ENCODE data around the gene SNTA1. TPM values are rescaled to one million over a fixed set of nuclear protein-coding genes. Genes with fewer than 3 reads are reported as not detected.

The SNTA1 gene
- total and polyA plus RNA-seq, 7 donors: 36.6 to 196 (median 139) TPM

DNA sequence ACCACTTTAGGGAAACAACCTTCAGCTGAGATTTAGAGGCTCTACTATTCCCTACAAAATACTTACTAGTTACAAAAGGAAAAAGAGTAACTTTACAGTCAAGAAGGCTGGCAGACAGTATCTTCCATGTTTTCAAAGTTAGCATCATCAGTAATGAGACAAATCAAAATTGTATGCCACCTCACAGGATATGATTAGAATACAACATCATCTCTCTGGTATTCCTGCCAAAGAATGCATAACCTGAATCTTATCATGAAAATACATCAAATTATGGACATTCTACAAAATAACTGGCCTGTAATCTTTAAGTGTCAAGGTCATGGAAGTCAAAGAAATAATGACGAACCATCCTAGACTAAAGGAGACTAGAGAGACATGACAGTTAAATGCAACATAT, 80.7 kb downstream of the SNTA1 start:
- intact Hi-C loops (cut with DNase I): no loop called here
- DNase-seq (no peak), ATAC-seq (no peak)
- Histone ChIP-seq H3K27me3 (ENCODE audit: insufficient read depth in 3 of 3, low read length in 2 of 3) (no peaks in the 10 kb centered on the region), H3K36me3 (ENCODE audit: insufficient read depth in 1 of 2, low read depth in 1 of 2) (peaks cover 9 to 98% of the 10 kb centered on the region in 2 donors), H3K4me1 (no peaks in the 10 kb centered on the region), H3K9me3 (no peaks in the 10 kb centered on the region), H3K27ac (no peak overlapping the region), H3K4me3 (no peak overlapping the region)
- TF ChIP-seq, protein P1, sequence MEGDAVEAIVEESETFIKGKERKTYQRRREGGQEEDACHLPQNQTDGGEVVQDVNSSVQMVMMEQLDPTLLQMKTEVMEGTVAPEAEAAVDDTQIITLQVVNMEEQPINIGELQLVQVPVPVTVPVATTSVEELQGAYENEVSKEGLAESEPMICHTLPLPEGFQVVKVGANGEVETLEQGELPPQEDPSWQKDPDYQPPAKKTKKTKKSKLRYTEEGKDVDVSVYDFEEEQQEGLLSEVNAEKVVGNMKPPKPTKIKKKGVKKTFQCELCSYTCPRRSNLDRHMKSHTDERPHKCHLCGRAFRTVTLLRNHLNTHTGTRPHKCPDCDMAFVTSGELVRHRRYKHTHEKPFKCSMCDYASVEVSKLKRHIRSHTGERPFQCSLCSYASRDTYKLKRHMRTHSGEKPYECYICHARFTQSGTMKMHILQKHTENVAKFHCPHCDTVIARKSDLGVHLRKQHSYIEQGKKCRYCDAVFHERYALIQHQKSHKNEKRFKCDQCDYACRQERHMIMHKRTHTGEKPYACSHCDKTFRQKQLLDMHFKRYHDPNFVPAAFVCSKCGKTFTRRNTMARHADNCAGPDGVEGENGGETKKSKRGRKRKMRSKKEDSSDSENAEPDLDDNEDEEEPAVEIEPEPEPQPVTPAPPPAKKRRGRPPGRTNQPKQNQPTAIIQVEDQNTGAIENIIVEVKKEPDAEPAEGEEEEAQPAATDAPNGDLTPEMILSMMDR (IDR thresholded peaks at IDR 0.05): no peak
- 76 to 85% (median 77%) methylated on average over 1 of the region's 1 CpG for WGBS, 3 donors

- peaks cover 6 to 91% of the 10 kb centered on the region in 2 donors for H3K36me3 ChIP-seq (ENCODE audit: insufficient read depth in 1 of 2, low read depth in 1 of 2)
- TF ChIP-seq, protein P1 (IDR thresholded peaks at IDR 0.05): no peak
- no peak overlapping the region for H3K4me3 ChIP-seq
- no peak for DNase-seq
- 89 to 93% (median 93%) methylated on average over 8 of the region's 8 CpGs for WGBS, 3 donors
- H3K27me3 ChIP-seq (ENCODE audit: insufficient read depth in 3 of 3, low read length in 2 of 3): no peaks in the 10 kb centered on the region
- intact Hi-C loops (cut with DNase I): no loop called here
- H3K9me3 ChIP-seq: no peaks in the 10 kb centered on the region
- H3K4me1 ChIP-seq: no peaks in the 10 kb centered on the region
- no peak overlapping the region for H3K27ac ChIP-seq
- no peak for ATAC-seq
Measured at GRCh38 chr20:33359399-33360261, 83.9 kb downstream of the SNTA1 start.

Other genes starting within 250 kb of the SNTA1 start
- gene BPIFA3, start 226.4 kb downstream of the SNTA1 start, total RNA-seq: not detected
- gene BPIFA3, start 226.4 kb downstream of the SNTA1 start, polyA plus RNA-seq: not detected
- not detected for gene BPIFA1, start 207.8 kb downstream of the SNTA1 start, total RNA-seq
- gene BPIFA1, start 207.8 kb downstream of the SNTA1 start, polyA plus RNA-seq: not detected
- not detected for gene BPIFB1, start 160.5 kb downstream of the SNTA1 start, total RNA-seq
- gene BPIFB1, start 160.5 kb downstream of the SNTA1 start, polyA plus RNA-seq: under 1 TPM in 1 of 3 donors, not detected in 2; 0.04 TPM
- gene CDK5RAP1, start 42.2 kb downstream of the SNTA1 start, total RNA-seq: 10 to 100 TPM; 14.7 to 28.4 (median 22.8) TPM
- 10 to 100 TPM; 25.8 to 43.3 (median 26.2) TPM for gene CDK5RAP1, start 42.2 kb downstream of the SNTA1 start, polyA plus RNA-seq
- gene CBFA2T2, start 46.3 kb upstream of the SNTA1 start, total RNA-seq: 1 to 10 TPM; 7.0 to 9.3 (median 7.7) TPM
- gene CBFA2T2, start 46.3 kb upstream of the SNTA1 start, polyA plus RNA-seq: 1 to 10 TPM; 3.8 to 6.6 (median 3.9) TPM
- not detected for gene C20orf144, start 218.6 kb upstream of the SNTA1 start, total RNA-seq
- gene C20orf144, start 218.6 kb upstream of the SNTA1 start, polyA plus RNA-seq: under 1 TPM in 2 of 3 donors, not detected in 1; 0.05 to 0.08 TPM
- gene ACTL10, start 223.2 kb upstream of the SNTA1 start, total RNA-seq: under 1 TPM in 3 of 4 donors, not detected in 1; 0.27 to 0.42 (median 0.37) TPM
- gene ACTL10, start 223.2 kb upstream of the SNTA1 start, polyA plus RNA-seq: under 1 TPM; 0.04 to 0.74 (median 0.42) TPM
- 10 to 100 TPM; 57.9 to 98.0 (median 77.3) TPM for gene NECAB3, start 230.7 kb upstream of the SNTA1 start, total RNA-seq
- 10 to 100 TPM; 37.8 to 72.0 (median 63.7) TPM for gene NECAB3, start 230.7 kb upstream of the SNTA1 start, polyA plus RNA-seq
- gene E2F1, start 242.6 kb upstream of the SNTA1 start, total RNA-seq: 1 to 10 TPM in 2 of 4 donors, under 1 TPM in 2; 0.73 to 1.3 (median 0.94) TPM
- 1 to 10 TPM in 1 of 3 donors, under 1 TPM in 2; 0.79 to 6.5 (median 0.84) TPM for gene E2F1, start 242.6 kb upstream of the SNTA1 start, polyA plus RNA-seq